Neural crest cell (in vitro differentiated cells): Measurements from ENCODE around the gene UBL3. TPM values are rescaled to one million over a fixed set of nuclear protein-coding genes. Genes with fewer than 3 reads are reported as not detected.

Experiments
- DNase-seq: peaks from one replicate; pipeline ENCODE4 v3.0.0; 2021; ENCODE audit warnings: low read depth, mixed read lengths, low spot score
- H3K27ac Mint-ChIP-seq: one replicate; pipeline ENCODE4 v1.8.0; 2021; ENCODE audit warnings: mild to moderate bottlenecking, mixed read lengths; ENCODE audit not compliant: unreplicated experiment
- H3K27me3 Mint-ChIP-seq: 2 replicates; pipeline ENCODE4 v1.8.0; 2021; ENCODE audit warnings: low read depth, mild to moderate bottlenecking, mixed read lengths
- H3K36me3 Mint-ChIP-seq: 2 replicates; pipeline ENCODE4 v1.8.0; 2021; ENCODE audit warnings: low read depth, mild to moderate bottlenecking, mixed read lengths
- H3K4me1 Mint-ChIP-seq: 2 replicates; pipeline ENCODE4 v1.8.0; 2021; ENCODE audit warnings: mixed read lengths
- H3K4me3 Mint-ChIP-seq: one replicate; pipeline ENCODE4 v1.8.0; 2021; ENCODE audit warnings: mild to moderate bottlenecking, mixed read lengths
- H3K9me3 Mint-ChIP-seq: 2 replicates; pipeline ENCODE4 v1.8.0; 2021; ENCODE audit warnings: mixed read lengths
- CTCF ChIP-seq: fragments of 200-600 bp; sonication (generic); conservative IDR thresholded peaks from 2 replicates; pipeline ENCODE4 v1.5.0; 2021; ENCODE audit warnings: antibody characterized with exemption, mild to moderate bottlenecking
- total RNA-seq: library from RNA; stranded (reverse); gene quantifications from 2 replicates; pipeline ENCODE4 v1.2.1, GENCODE V29; 2021

The UBL3 gene
- total RNA-seq, 1 donor from 2014 or later, result 35.5 TPM

GRCh38 chr13:29810898-29811297, 39.5 kb downstream of the UBL3 start:
- DNase-seq, result no peak
- Mint-ChIP-seq H3K27me3 (no peaks in the 10 kb centered on the region), H3K27ac (no peak overlapping the region), H3K4me3 (no peak overlapping the region), H3K4me1 (peaks cover 27% of the 10 kb centered on the region), H3K36me3 (no peaks in the 10 kb centered on the region), H3K9me3 (no peaks in the 10 kb centered on the region)
- no peak for TF ChIP-seq CTCF

- H3K4me3 Mint-ChIP-seq, result no peak overlapping the region
- H3K27ac Mint-ChIP-seq, result no peak overlapping the region
- H3K9me3 Mint-ChIP-seq, result no peaks in the 10 kb centered on the region
- no peak for TF ChIP-seq CTCF
- H3K36me3 Mint-ChIP-seq, result no peaks in the 10 kb centered on the region
- H3K4me1 Mint-ChIP-seq, result peaks cover 20% of the 10 kb centered on the region
- H3K27me3 Mint-ChIP-seq, result no peaks in the 10 kb centered on the region
- no peak for DNase-seq
Observed at GRCh38 chr13:29810145-29810742, 40.2 kb downstream of the UBL3 start.

- Mint-ChIP-seq H3K4me1 (peaks cover 16% of the 10 kb centered on the region), H3K4me3 (no peak overlapping the region), H3K9me3 (no peaks in the 10 kb centered on the region), H3K27ac (no peak overlapping the region), H3K27me3 (no peaks in the 10 kb centered on the region), H3K36me3 (no peaks in the 10 kb centered on the region)
- TF ChIP-seq CTCF, result no peak
- DNase-seq, result no peak
Observed at GRCh38 chr13:29808264-29808663, 42.2 kb downstream of the UBL3 start.

- no peaks in the 10 kb centered on the region for H3K27me3 Mint-ChIP-seq
- no peak overlapping the region for H3K27ac Mint-ChIP-seq
- no peaks in the 10 kb centered on the region for H3K36me3 Mint-ChIP-seq
- H3K4me1 Mint-ChIP-seq, result peaks cover 16% of the 10 kb centered on the region
- no peak for DNase-seq
- H3K4me3 Mint-ChIP-seq, result no peak overlapping the region
- no peaks in the 10 kb centered on the region for H3K9me3 Mint-ChIP-seq
- TF ChIP-seq CTCF, result no peak
Observed at GRCh38 chr13:29805994-29806979, 44.1 kb downstream of the UBL3 start.

- H3K27me3 Mint-ChIP-seq, result no peaks in the 10 kb centered on the region
- no peak for TF ChIP-seq CTCF
- DNase-seq, result no peak
- H3K4me1 Mint-ChIP-seq, result peaks cover 4% of the 10 kb centered on the region
- no peaks in the 10 kb centered on the region for H3K36me3 Mint-ChIP-seq
- no peak overlapping the region for H3K4me3 Mint-ChIP-seq
- H3K9me3 Mint-ChIP-seq, result no peaks in the 10 kb centered on the region
- no peak overlapping the region for H3K27ac Mint-ChIP-seq
Observed at GRCh38 chr13:29803221-29803620, 47.2 kb downstream of the UBL3 start.
